HEK293 (cell line): Measurements from ENCODE around the gene OR2H1.

Source experiments
- CTCF ChIP-seq: fragments of 450-650 bp; formaldehyde crosslinking; IDR thresholded peaks from 2 replicates; pipeline ENCODE4 v1.5.1; 2016; ENCODE audit warnings: missing biosample characterization, missing genetic modification characterization
- GLI4 ChIP-seq: fragments of 450-650 bp; formaldehyde crosslinking; IDR thresholded peaks from 2 replicates; pipeline ENCODE4 v1.5.1; 2016; ENCODE audit warnings: missing biosample characterization, missing genetic modification characterization
- IKZF3 ChIP-seq: fragments of 450-650 bp; IDR thresholded peaks from 2 replicates; pipeline ENCODE4 v1.5.0; 2018; ENCODE audit warnings: missing biosample characterization, mild to moderate bottlenecking, missing genetic modification characterization, moderate library complexity
- MYNN ChIP-seq: fragments of 450-650 bp; formaldehyde crosslinking; IDR thresholded peaks from 2 replicates; pipeline ENCODE4 v1.5.1; 2016; ENCODE audit warnings: missing biosample characterization, missing genetic modification characterization, borderline replicate concordance
- SCRT2 ChIP-seq: fragments of 450-650 bp; formaldehyde crosslinking; IDR thresholded peaks from 2 replicates; pipeline ENCODE4 v1.5.1; 2016; ENCODE audit warnings: missing biosample characterization, missing genetic modification characterization
- YY1 ChIP-seq: fragments of 450-650 bp; formaldehyde crosslinking; IDR thresholded peaks from 2 replicates; pipeline ENCODE4 v1.5.1; 2018; ENCODE audit warnings: missing biosample characterization, missing genetic modification characterization
- ZBTB7A ChIP-seq: fragments of 450-650 bp; formaldehyde crosslinking; IDR thresholded peaks from 2 replicates; pipeline ENCODE4 v1.5.1; 2016; ENCODE audit warnings: low read depth, missing biosample characterization, missing genetic modification characterization
- ZFHX2 ChIP-seq: fragments of 450-650 bp; formaldehyde crosslinking; conservative IDR thresholded peaks from 2 replicates; pipeline ENCODE4 v1.5.1; 2016; ENCODE audit warnings: missing biosample characterization, missing genetic modification characterization
- ZNF114 ChIP-seq: fragments of 450-650 bp; formaldehyde crosslinking; IDR thresholded peaks from 2 replicates; pipeline ENCODE4 v1.5.0; 2017; ENCODE audit warnings: missing biosample characterization, missing genetic modification characterization
- ZNF398 ChIP-seq: fragments of 450-650 bp; formaldehyde crosslinking; IDR thresholded peaks from 2 replicates; pipeline ENCODE4 v1.5.1; 2017; ENCODE audit warnings: missing biosample characterization, missing genetic modification characterization
- ZNF580 ChIP-seq: fragments of 450-650 bp; formaldehyde crosslinking; IDR thresholded peaks from 2 replicates; pipeline ENCODE4 v1.5.1; 2016; ENCODE audit warnings: missing biosample characterization, missing genetic modification characterization
- ZNF747 ChIP-seq: fragments of 450-650 bp; formaldehyde crosslinking; IDR thresholded peaks from 2 replicates; pipeline ENCODE4 v1.5.1; 2016; ENCODE audit warnings: missing biosample characterization, missing genetic modification characterization
- ZNF792 ChIP-seq: fragments of 450-650 bp; formaldehyde crosslinking; IDR thresholded peaks from 2 replicates; pipeline ENCODE4 v1.5.1; 2016; ENCODE audit warnings: missing biosample characterization, missing genetic modification characterization
- TF ChIP-seq, protein P1 (sequence below): fragments of 450-650 bp; formaldehyde crosslinking; IDR thresholded peaks from 2 replicates; pipeline ENCODE4 v1.5.1; 2017; ENCODE audit warnings: missing biosample characterization, missing genetic modification characterization

DNA sequence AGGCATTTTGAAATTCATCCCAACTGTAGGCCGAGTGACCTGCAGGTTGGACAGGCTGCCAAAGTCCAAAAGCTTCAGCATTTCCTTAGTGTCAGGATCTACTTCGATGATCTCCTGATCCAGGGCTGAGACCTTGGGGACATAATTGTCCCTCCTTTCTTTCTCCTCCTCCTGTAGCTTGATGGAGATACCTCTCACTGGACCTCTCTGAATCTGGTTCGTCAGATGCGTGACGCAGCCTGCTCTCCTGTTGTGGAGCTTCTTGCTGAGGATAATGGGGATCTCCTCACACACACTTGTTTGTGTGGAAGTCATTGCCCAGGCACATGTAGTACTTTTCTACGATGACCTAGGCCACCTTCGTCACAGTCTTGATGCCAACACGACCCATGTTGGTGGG lies 32.3 kb downstream of the OR2H1 start:
- TF ChIP-seq CTCF (no peak), GLI4 (tag by site-specific recombination) (no peak), ZNF114 (tag by site-specific recombination) (no peak), ZFHX2 (tag by site-specific recombination) (no peak), SCRT2 (tag by site-specific recombination) (no peak), ZBTB7A (no peak), YY1 (tag by site-specific recombination) (no peak), MYNN (tag by site-specific recombination) (no peak), ZNF580 (tag by site-specific recombination) (no peak), ZNF398 (tag by site-specific recombination) (no peak), IKZF3 (tag by site-specific recombination) (no peak), ZNF792 (no peak), ZNF747 (no peak)
- TF ChIP-seq, protein P1, sequence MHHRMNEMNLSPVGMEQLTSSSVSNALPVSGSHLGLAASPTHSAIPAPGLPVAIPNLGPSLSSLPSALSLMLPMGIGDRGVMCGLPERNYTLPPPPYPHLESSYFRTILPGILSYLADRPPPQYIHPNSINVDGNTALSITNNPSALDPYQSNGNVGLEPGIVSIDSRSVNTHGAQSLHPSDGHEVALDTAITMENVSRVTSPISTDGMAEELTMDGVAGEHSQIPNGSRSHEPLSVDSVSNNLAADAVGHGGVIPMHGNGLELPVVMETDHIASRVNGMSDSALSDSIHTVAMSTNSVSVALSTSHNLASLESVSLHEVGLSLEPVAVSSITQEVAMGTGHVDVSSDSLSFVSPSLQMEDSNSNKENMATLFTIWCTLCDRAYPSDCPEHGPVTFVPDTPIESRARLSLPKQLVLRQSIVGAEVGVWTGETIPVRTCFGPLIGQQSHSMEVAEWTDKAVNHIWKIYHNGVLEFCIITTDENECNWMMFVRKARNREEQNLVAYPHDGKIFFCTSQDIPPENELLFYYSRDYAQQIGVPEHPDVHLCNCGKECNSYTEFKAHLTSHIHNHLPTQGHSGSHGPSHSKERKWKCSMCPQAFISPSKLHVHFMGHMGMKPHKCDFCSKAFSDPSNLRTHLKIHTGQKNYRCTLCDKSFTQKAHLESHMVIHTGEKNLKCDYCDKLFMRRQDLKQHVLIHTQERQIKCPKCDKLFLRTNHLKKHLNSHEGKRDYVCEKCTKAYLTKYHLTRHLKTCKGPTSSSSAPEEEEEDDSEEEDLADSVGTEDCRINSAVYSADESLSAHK, result no peak
